GM12892 (cell line): ENCODE results near the gene FAU.

Experiments
- POLR2A ChIP-seq: IDR thresholded peaks from 2 replicates; pipeline ENCODE4 v1.6.1; 2011; ENCODE audit warnings: low read depth, low read length, control low read depth
- POLR2AphosphoS5 ChIP-seq: IDR thresholded peaks from 2 replicates; pipeline ENCODE4 v1.6.1; 2011; ENCODE audit warnings: low read depth, low read length, control low read depth

GRCh38 chr11:65113361-65113756, 8.6 kb downstream of the FAU start:
- no peak for TF ChIP-seq POLR2A
- TF ChIP-seq POLR2AphosphoS5, result no peak
